Activated naive CD8-positive, alpha-beta T cell (primary cell): Measurements from ENCODE around the gene ENO4.

Source experiments
- H3K27ac Mint-ChIP-seq: one replicate; pipeline ENCODE4 v1.8.0; 2021; ENCODE audit warnings: mixed read lengths
- H3K27me3 Mint-ChIP-seq: one replicate; pipeline ENCODE4 v1.8.0; 2021; ENCODE audit warnings: mixed read lengths
- H3K36me3 Mint-ChIP-seq: one replicate; pipeline ENCODE4 v1.8.0; 2021; ENCODE audit warnings: mixed read lengths
- H3K4me1 Mint-ChIP-seq: one replicate; pipeline ENCODE4 v1.8.0; 2021; ENCODE audit warnings: low read depth, mixed read lengths
- H3K4me3 Mint-ChIP-seq: one replicate; pipeline ENCODE4 v1.8.0; 2021; ENCODE audit warnings: mild to moderate bottlenecking, mixed read lengths
- H3K9me3 Mint-ChIP-seq: one replicate; pipeline ENCODE4 v1.8.0; 2021; ENCODE audit warnings: low read depth, mixed read lengths

Gene ENO4

GRCh38 chr10:116907245-116907987, 58.1 kb downstream of the ENO4 start:
- H3K27ac Mint-ChIP-seq = no peak overlapping the region
- H3K27me3 Mint-ChIP-seq = no peaks in the 10 kb centered on the region
- no peaks in the 10 kb centered on the region for H3K4me1 Mint-ChIP-seq
- no peak overlapping the region for H3K4me3 Mint-ChIP-seq
- H3K36me3 Mint-ChIP-seq = no peaks in the 10 kb centered on the region
- H3K9me3 Mint-ChIP-seq = no peaks in the 10 kb centered on the region

- no peaks in the 10 kb centered on the region for H3K27me3 Mint-ChIP-seq
- no peaks in the 10 kb centered on the region for H3K4me1 Mint-ChIP-seq
- no peaks in the 10 kb centered on the region for H3K9me3 Mint-ChIP-seq
- H3K4me3 Mint-ChIP-seq = no peak overlapping the region
- no peak overlapping the region for H3K27ac Mint-ChIP-seq
- H3K36me3 Mint-ChIP-seq = no peaks in the 10 kb centered on the region
Measured at GRCh38 chr10:116909307-116909706, 60.0 kb downstream of the ENO4 start.

- H3K4me3 Mint-ChIP-seq = no peak overlapping the region
- no peak overlapping the region for H3K27ac Mint-ChIP-seq
- H3K4me1 Mint-ChIP-seq = no peaks in the 10 kb centered on the region
- no peaks in the 10 kb centered on the region for H3K27me3 Mint-ChIP-seq
- H3K36me3 Mint-ChIP-seq = no peaks in the 10 kb centered on the region
- no peaks in the 10 kb centered on the region for H3K9me3 Mint-ChIP-seq
Measured at GRCh38 chr10:116910910-116911309, 61.6 kb downstream of the ENO4 start.

- Mint-ChIP-seq H3K27me3 (no peaks in the 10 kb centered on the region), H3K9me3 (no peaks in the 10 kb centered on the region), H3K27ac (no peak overlapping the region), H3K4me3 (no peak overlapping the region), H3K4me1 (no peaks in the 10 kb centered on the region), H3K36me3 (no peaks in the 10 kb centered on the region)
Measured at GRCh38 chr10:116912162-116912561, 62.9 kb downstream of the ENO4 start.

GRCh38 chr10:116913695-116914094, 64.4 kb downstream of the ENO4 start:
- no peaks in the 10 kb centered on the region for H3K9me3 Mint-ChIP-seq
- H3K36me3 Mint-ChIP-seq = no peaks in the 10 kb centered on the region
- H3K27me3 Mint-ChIP-seq = peaks cover 2% of the 10 kb centered on the region
- no peak overlapping the region for H3K27ac Mint-ChIP-seq
- no peak overlapping the region for H3K4me3 Mint-ChIP-seq
- H3K4me1 Mint-ChIP-seq = no peaks in the 10 kb centered on the region

- Mint-ChIP-seq H3K27ac (no peak overlapping the region), H3K27me3 (peaks cover 2% of the 10 kb centered on the region), H3K4me1 (no peaks in the 10 kb centered on the region), H3K36me3 (no peaks in the 10 kb centered on the region), H3K9me3 (no peaks in the 10 kb centered on the region), H3K4me3 (no peak overlapping the region)
Measured at GRCh38 chr10:116915340-116915739, 66.0 kb downstream of the ENO4 start.

GRCh38 chr10:116917481-116917880, 68.2 kb downstream of the ENO4 start:
- Mint-ChIP-seq H3K4me3 (no peak overlapping the region), H3K27me3 (peaks cover 5% of the 10 kb centered on the region), H3K27ac (no peak overlapping the region), H3K4me1 (no peaks in the 10 kb centered on the region), H3K9me3 (no peaks in the 10 kb centered on the region), H3K36me3 (no peaks in the 10 kb centered on the region)

GRCh38 chr10:116918583-116918982, 69.3 kb downstream of the ENO4 start:
- H3K36me3 Mint-ChIP-seq = no peaks in the 10 kb centered on the region
- H3K27me3 Mint-ChIP-seq = peaks cover 5% of the 10 kb centered on the region
- no peak overlapping the region for H3K27ac Mint-ChIP-seq
- H3K9me3 Mint-ChIP-seq = no peaks in the 10 kb centered on the region
- no peak overlapping the region for H3K4me3 Mint-ChIP-seq
- no peaks in the 10 kb centered on the region for H3K4me1 Mint-ChIP-seq

- H3K36me3 Mint-ChIP-seq = no peaks in the 10 kb centered on the region
- no peaks in the 10 kb centered on the region for H3K4me1 Mint-ChIP-seq
Measured at GRCh38 chr10:116919164-116919563, 69.9 kb downstream of the ENO4 start.

GRCh38 chr10:116919706-116920105, 70.4 kb downstream of the ENO4 start:
- H3K4me1 Mint-ChIP-seq = no peaks in the 10 kb centered on the region
- no peaks in the 10 kb centered on the region for H3K36me3 Mint-ChIP-seq
- no peak overlapping the region for H3K27ac Mint-ChIP-seq
- H3K4me3 Mint-ChIP-seq = no peak overlapping the region
- no peaks in the 10 kb centered on the region for H3K9me3 Mint-ChIP-seq
- H3K27me3 Mint-ChIP-seq = peaks cover 5% of the 10 kb centered on the region

More at GRCh38 chr10:116919164-116919563, 69.9 kb downstream of the ENO4 start:
- Mint-ChIP-seq H3K27me3 (peaks cover 5% of the 10 kb centered on the region), H3K27ac (no peak overlapping the region), H3K9me3 (no peaks in the 10 kb centered on the region), H3K4me3 (no peak overlapping the region)

- H3K27me3 Mint-ChIP-seq = peaks cover 4% of the 10 kb centered on the region
- H3K4me3 Mint-ChIP-seq = no peak overlapping the region
- no peak overlapping the region for H3K27ac Mint-ChIP-seq
- no peaks in the 10 kb centered on the region for H3K36me3 Mint-ChIP-seq
- H3K4me1 Mint-ChIP-seq = no peaks in the 10 kb centered on the region
- H3K9me3 Mint-ChIP-seq = no peaks in the 10 kb centered on the region
Measured at GRCh38 chr10:116925056-116925455, 75.8 kb downstream of the ENO4 start.

- Mint-ChIP-seq H3K9me3 (no peaks in the 10 kb centered on the region), H3K4me3 (no peak overlapping the region), H3K36me3 (no peaks in the 10 kb centered on the region), H3K4me1 (no peaks in the 10 kb centered on the region), H3K27ac (no peak overlapping the region), H3K27me3 (peaks cover 3% of the 10 kb centered on the region)
Measured at GRCh38 chr10:116926426-116926825, 77.1 kb downstream of the ENO4 start.

GRCh38 chr10:116931806-116932205, 82.5 kb downstream of the ENO4 start:
- no peak overlapping the region for H3K27ac Mint-ChIP-seq
- H3K36me3 Mint-ChIP-seq = no peaks in the 10 kb centered on the region
- H3K27me3 Mint-ChIP-seq = peaks cover 9% of the 10 kb centered on the region

More at GRCh38 chr10:116931806-116932205, 82.5 kb downstream of the ENO4 start:
- Mint-ChIP-seq H3K4me3 (no peak overlapping the region), H3K4me1 (no peaks in the 10 kb centered on the region), H3K9me3 (peaks cover 5% of the 10 kb centered on the region)
